HepG2 (cell line): ENCODE data around the gene C1RL. TPM values are rescaled to one million over a fixed set of nuclear protein-coding genes. Genes with fewer than 3 reads are reported as not detected.

Source experiments
- ASH2L ChIP-seq: fragments of 300-600, 200-600 bp; sonication (generic); IDR thresholded peaks from 2 replicates; pipeline ENCODE4 v1.7.0; 2017; ENCODE audit warnings: low read depth, mild to moderate bottlenecking, moderate library complexity, mixed read lengths, low read length; ENCODE audit not compliant: insufficient read length
- BRD4 ChIP-seq: sonication (generic); formaldehyde crosslinking; IDR thresholded peaks from 2 replicates; pipeline ENCODE4 v1.4.0; 2020; ENCODE audit warnings: missing genetic modification reagents
- CHD2 ChIP-seq: IDR thresholded peaks from 2 replicates; pipeline ENCODE4 v1.6.1; 2011; ENCODE audit warnings: low read depth, low read length, improper control_type of control experiment
- LCORL ChIP-seq, 2 experiments: fragments of 450-650 bp in 1 of 2; sonication (generic) in 1 of 2; formaldehyde crosslinking in 1 of 2; IDR thresholded peaks; 2 replicates each; pipeline versions ENCODE4 v1.5.0 to v1.6.1; 2017 to 2020; ENCODE audit warnings: antibody characterized with exemption in 1 of 2, missing genetic modification reagents in 1 of 2
- MAFK ChIP-seq, 2 experiments: IDR thresholded peaks in 1 of 2; conservative IDR thresholded peaks in 1 of 2; 2 replicates each; pipeline ENCODE4 v1.6.1; 2011; ENCODE audit warnings: improper control_type of control experiment in 2 of 2, low read length in 2 of 2
- MXI1 ChIP-seq: IDR thresholded peaks from 3 replicates; pipeline ENCODE4 v1.6.1; 2012; ENCODE audit warnings: low read depth, low read length, inconsistent platforms, borderline replicate concordance
- RORA ChIP-seq: sonication (generic); formaldehyde crosslinking; IDR thresholded peaks from 2 replicates; pipeline ENCODE4 v1.5.0; 2020; ENCODE audit warnings: mild to moderate bottlenecking, missing genetic modification reagents, moderate library complexity
- SRF ChIP-seq: IDR thresholded peaks from 2 replicates; pipeline ENCODE4 v1.6.1; 2011; ENCODE audit warnings: mild to moderate bottlenecking, low read depth, low read length, moderate library complexity
- ZBTB3 ChIP-seq: sonication (generic); formaldehyde crosslinking; IDR thresholded peaks from 2 replicates; pipeline ENCODE4 v1.4.0; 2020; ENCODE audit warnings: low read depth, mild to moderate bottlenecking, moderate library complexity, missing genetic modification reagents, borderline replicate concordance
- ZBTB49 ChIP-seq: sonication (generic); formaldehyde crosslinking; IDR thresholded peaks from 2 replicates; pipeline ENCODE4 v1.4.0; 2020; ENCODE audit warnings: missing genetic modification reagents, borderline replicate concordance
- ZFP36 ChIP-seq: fragments of 150-350 bp; IDR thresholded peaks from 2 replicates; pipeline ENCODE4 v1.6.1; 2018; ENCODE audit warnings: borderline replicate concordance, low read length, low read depth; ENCODE audit not compliant: partially characterized antibody
- ZFYVE20 ChIP-seq: sonication (generic); formaldehyde crosslinking; IDR thresholded peaks from 2 replicates; pipeline ENCODE4 v1.8.0; 2023; ENCODE audit warnings: low read depth, mild to moderate bottlenecking, moderate library complexity, missing genetic modification reagents, borderline replicate concordance
- ZGPAT ChIP-seq: IDR thresholded peaks from 2 replicates; pipeline ENCODE4 v1.6.1; 2016; ENCODE audit warnings: mild to moderate bottlenecking
- ZNF367 ChIP-seq: sonication (generic); formaldehyde crosslinking; IDR thresholded peaks from 2 replicates; pipeline ENCODE4 v1.4.0; 2020; ENCODE audit warnings: missing genetic modification reagents, borderline replicate concordance
- ZNF430 ChIP-seq: sonication (generic); formaldehyde crosslinking; IDR thresholded peaks from 2 replicates; pipeline ENCODE4 v1.9.0; 2021; ENCODE audit warnings: mild to moderate bottlenecking, missing genetic modification reagents
- ZNF451 ChIP-seq: sonication (generic); formaldehyde crosslinking; IDR thresholded peaks from 2 replicates; pipeline ENCODE4 v1.5.0; 2020; ENCODE audit warnings: mild to moderate bottlenecking, missing genetic modification reagents
- ZNF746 ChIP-seq: sonication (generic); formaldehyde crosslinking; IDR thresholded peaks from 2 replicates; pipeline ENCODE4 v1.8.0; 2022; ENCODE audit warnings: mild to moderate bottlenecking, missing genetic modification reagents
- ZNF747 ChIP-seq: sonication (generic); formaldehyde crosslinking; IDR thresholded peaks from 2 replicates; pipeline ENCODE4 v1.8.1; 2023; ENCODE audit warnings: missing genetic modification reagents, mild to moderate bottlenecking, borderline replicate concordance
- polyA plus RNA-seq, 8 experiments: library from polyadenylated mRNA; depleted of rRNA in 3 of 8; stranded (reverse) in 7 of 8; unstranded in 1 of 8; fragments of >200 nt; fragmentation: Illumina TruSeq in 4 of 8; extraction: Trizol in 4 of 8; gene quantifications; 2 replicates each; pipeline versions ENCODE4 v1.2.1 to v1.2.3, GENCODE V29; 2011 to 2016; ENCODE audit warnings: low read depth in 4 of 8, missing spikeins in 1 of 8, mixed read lengths in 1 of 8; ENCODE audit not compliant: insufficient read depth in 1 of 8
- total RNA-seq, 5 experiments: library from RNA; depleted of rRNA; stranded (reverse); fragments of >200 nt; fragmentation: Illumina TruSeq; extraction: Trizol; gene quantifications; 2 replicates each; pipeline ENCODE4 v1.2.3, GENCODE V29; 2016; ENCODE audit warnings: low read depth in 1 of 5
- TF ChIP-seq, protein P1 (sequence below): sonication (generic); formaldehyde crosslinking; IDR thresholded peaks from 2 replicates; pipeline ENCODE4 v1.9.0; 2022; ENCODE audit warnings: low read depth, missing genetic modification reagents
- TF ChIP-seq, protein P2 (sequence below): IDR thresholded peaks from 2 replicates; pipeline ENCODE4 v1.6.1; 2018; ENCODE audit warnings: missing genetic modification reagents, mild to moderate bottlenecking, missing compliant biosample characterization

Gene C1RL
- total and polyA plus RNA-seq, 2 of the 13 experiments (the other 11 are each of a cell fraction or from before 2014, with no cell fraction given), result 28.9 to 53.1 TPM

- no peak for TF ChIP-seq ZBTB49 (CRISPR knock-in tag)
- TF ChIP-seq ASH2L, result peak; percentile 14
- TF ChIP-seq, protein P1, sequence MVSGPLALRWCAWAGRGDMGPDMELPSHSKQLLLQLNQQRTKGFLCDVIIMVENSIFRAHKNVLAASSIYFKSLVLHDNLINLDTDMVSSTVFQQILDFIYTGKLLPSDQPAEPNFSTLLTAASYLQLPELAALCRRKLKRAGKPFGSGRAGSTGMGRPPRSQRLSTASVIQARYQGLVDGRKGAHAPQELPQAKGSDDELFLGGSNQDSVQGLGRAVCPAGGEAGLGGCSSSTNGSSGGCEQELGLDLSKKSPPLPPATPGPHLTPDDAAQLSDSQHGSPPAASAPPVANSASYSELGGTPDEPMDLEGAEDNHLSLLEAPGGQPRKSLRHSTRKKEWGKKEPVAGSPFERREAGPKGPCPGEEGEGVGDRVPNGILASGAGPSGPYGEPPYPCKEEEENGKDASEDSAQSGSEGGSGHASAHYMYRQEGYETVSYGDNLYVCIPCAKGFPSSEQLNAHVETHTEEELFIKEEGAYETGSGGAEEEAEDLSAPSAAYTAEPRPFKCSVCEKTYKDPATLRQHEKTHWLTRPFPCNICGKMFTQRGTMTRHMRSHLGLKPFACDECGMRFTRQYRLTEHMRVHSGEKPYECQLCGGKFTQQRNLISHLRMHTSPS, result no peak
- TF ChIP-seq ZNF430 (CRISPR knock-in tag), result peak; percentile 10; the same call in 1 of the 2 replicates
- no peak for TF ChIP-seq LCORL (IDR thresholded peaks at IDR 0.05)
- TF ChIP-seq LCORL (CRISPR knock-in tag; IDR thresholded peaks at IDR 0.05), result peak; percentile 92
- no peak for TF ChIP-seq SRF
- 0 out of 2 replicates have a peak, but pooled peaks have one; percentile 52 for TF ChIP-seq ZNF367
- no peak for TF ChIP-seq ZFYVE20
- TF ChIP-seq CHD2, result peak; percentile 24; the same call in 1 of the 2 replicates
- TF ChIP-seq MAFK (conservative IDR thresholded peaks at IDR 0.05 in 1 of 2, IDR thresholded peaks at IDR 0.05 in 1 of 2; ENCODE audit: low read length in 2 of 2), result no peak
- TF ChIP-seq ZBTB3 (CRISPR knock-in tag), result no peak
- no peak for TF ChIP-seq ZFP36
- 0 out of 2 replicates have a peak, but pooled peaks have one; percentile 19 for TF ChIP-seq ZNF451
- TF ChIP-seq ZNF746 (CRISPR knock-in tag), result peak; percentile 86
- peak; percentile 78; the same call in 1 of the 2 replicates for TF ChIP-seq ZGPAT (CRISPR knock-in tag)
- TF ChIP-seq, protein P2, sequence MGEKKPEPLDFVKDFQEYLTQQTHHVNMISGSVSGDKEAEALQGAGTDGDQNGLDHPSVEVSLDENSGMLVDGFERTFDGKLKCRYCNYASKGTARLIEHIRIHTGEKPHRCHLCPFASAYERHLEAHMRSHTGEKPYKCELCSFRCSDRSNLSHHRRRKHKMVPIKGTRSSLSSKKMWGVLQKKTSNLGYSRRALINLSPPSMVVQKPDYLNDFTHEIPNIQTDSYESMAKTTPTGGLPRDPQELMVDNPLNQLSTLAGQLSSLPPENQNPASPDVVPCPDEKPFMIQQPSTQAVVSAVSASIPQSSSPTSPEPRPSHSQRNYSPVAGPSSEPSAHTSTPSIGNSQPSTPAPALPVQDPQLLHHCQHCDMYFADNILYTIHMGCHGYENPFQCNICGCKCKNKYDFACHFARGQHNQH (CRISPR knock-in tag), result no peak; the same call in 1 of the 2 replicates
- TF ChIP-seq BRD4 (CRISPR knock-in tag), result peak; percentile 74
- peak; percentile 38; the same call in 1 of the 3 replicates for TF ChIP-seq MXI1
- TF ChIP-seq RORA (CRISPR knock-in tag), result no peak
- no peak for TF ChIP-seq ZNF747 (CRISPR knock-in tag)
Observed at GRCh38 chr12:7108796-7109571, at the start of gene C1RL (continued).
